ENCODE results near the gene NEURL1B.
"Not testable (repeated sequence)": the region's sequence is repeated elsewhere in the genome, so short reads cannot be mapped to it uniquely, and the experiment has no call there.

The NEURL1B gene

GRCh38 chr5:172635038-172635437, 6.0 kb upstream of the NEURL1B start:
- DNase-seq: no peak

DNA sequence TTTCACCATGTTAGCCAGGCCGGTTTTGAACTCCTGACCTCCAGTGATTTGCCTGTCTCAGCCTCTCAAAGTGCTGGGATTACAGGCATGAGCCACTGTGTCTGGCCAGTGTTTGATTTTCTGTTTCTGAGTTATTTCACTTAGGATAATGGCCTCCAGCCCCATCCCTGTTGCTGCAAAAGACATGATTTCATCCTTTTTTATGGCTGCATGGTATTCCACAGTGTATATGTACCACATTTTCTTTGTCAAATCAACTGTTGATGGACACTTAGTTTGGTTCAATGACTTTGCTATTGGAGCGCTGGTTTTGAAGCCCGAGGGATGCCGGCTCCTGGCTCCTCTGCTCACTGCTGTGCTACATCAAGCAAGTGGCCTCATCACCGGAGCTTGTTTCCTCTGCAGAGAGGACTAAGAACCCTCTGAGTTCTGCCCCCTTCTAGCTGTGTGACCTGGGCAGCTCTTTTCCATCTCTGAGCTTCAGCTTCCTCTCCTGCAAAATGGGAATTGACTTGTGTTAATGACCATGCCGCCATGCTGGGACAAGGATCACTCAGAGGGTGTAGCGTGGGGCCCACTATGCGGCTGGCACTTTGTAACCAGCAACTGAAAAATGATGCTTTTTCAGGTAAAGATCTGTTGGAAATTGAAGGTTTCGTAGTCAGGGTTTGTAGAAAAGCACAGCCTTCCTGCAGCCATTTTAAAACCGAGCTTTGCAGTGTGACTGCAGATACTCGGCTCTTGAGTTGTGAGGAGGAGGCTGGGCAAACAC, 4.6 kb upstream of the NEURL1B start:
- no peak for DNase-seq

DNA sequence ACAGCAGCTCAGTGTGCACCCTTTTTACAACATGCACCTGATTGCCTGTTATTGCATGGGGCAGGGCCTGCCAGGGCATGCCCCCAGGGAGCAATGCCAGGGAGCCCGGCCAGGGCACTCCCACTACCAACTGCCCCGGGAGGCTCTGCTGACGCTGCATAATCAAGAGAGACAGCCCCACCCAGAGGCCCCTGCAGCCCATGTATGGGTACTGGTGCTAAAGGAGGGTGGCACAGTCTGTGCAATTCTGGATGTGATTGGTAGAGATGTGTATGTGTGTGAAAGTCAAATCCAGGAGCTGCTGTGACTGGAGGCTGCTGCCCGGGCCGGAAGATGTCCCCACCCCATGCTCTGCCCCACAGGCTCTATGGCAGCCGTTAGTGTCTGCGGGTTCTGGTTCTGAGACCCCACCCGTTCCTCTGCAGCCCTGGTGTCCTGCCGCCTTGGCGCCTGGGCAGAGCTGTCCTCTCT, 3.9 kb upstream of the NEURL1B start:
- DNase-seq: no peak

- DNase-seq: no peak
These were observed 3.3 kb upstream of the NEURL1B start for GRCh38 chr5:172637740-172638139.

DNA sequence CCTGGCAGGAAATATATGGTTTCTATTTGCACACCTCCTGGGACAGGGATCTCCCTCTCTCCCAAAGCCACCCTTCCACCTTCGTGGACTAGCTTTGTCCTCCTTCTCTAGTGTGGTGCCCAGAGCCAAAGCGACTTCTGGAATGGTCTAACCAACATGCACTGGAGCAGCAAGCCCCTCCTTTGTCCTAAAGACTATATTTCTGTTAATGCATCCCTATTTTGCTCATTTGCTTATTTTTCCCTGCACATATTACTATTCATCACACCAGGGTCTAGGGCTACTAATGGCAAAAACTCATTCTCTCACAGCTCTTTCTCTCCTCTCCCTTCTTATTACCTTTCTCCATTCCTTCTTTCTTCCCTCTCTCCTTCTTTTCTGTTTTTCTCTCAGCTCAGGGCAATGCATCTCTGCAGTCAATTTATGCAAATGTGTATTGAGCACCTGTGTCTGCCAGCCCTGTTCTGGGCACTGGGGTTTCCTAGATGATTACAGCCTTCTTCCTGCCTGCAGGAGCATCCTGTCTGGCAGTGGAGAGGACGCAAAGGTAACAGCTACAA, 2.8 kb upstream of the NEURL1B start:
- DNase-seq: no peak

DNA sequence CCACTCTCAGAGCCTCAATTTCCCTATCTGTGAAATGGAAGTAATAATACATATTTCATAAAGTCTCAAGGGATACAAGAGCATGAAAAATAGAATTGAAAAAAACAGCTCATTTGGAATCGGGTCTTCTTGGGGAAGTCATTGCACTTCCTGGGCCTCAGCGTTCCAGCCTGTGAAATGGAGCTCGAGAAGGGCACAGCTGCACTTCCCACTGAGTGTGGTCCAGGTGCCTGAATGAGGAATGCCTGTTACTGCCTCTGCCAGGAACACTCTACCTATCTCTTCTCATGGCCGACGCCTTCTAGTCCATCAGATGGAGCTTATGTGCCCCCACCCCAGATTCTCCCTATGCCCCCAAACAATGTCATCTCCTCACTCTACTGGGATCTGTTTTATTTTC, 924 bp upstream of the NEURL1B start:
- no peak for DNase-seq

- DNase-seq: no peak
These were observed 442 bp downstream of the NEURL1B start for GRCh38 chr5:172641359-172642050.

- DNase-seq: no peak
These were observed 967 bp downstream of the NEURL1B start for GRCh38 chr5:172642051-172642409.

DNA sequence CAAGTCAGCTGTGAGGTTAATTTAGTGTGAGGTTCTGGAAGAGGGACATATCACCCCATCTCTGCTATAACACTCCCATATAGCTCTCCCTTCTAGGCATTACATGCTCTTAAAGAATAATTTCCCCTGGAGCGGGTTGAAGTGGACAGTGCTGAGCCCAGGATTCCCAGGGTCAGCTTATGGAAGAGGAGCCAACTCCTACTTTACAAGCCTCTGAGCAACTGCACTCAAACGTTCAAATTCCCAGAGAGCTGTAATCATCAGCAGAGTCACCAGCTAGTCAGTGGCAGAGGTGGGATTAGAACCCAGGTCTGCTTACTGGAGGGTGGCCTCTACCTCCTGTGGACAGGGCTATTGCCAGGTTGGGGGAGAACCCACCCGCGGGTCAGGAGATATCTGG, 1.4 kb downstream of the NEURL1B start:
- DNase-seq: no peak

- no peak for DNase-seq
These were observed 2.1 kb downstream of the NEURL1B start for GRCh38 chr5:172642926-172643871.

- DNase-seq: no peak
These were observed 3.2 kb downstream of the NEURL1B start for GRCh38 chr5:172644266-172644665.

DNA sequence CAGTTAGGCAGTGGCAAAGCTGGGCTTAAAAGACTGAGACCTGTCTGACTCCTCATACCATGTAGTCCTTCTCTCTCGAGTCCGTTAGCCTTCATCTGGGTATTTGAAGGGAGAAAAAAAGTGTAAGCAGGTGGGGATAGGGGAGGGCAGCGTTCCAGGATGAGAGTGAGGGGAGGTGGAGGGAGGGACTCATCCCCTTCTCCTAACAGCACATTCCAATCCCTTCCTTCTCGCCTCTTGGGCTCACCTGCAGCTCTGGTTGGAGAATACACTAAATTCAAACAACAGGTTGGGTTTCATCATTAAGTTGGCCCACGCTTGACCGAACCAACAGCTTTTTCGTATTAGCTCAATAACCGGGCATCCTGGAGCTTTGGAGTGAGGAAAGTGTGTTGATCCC, 3.6 kb downstream of the NEURL1B start:
- DNase-seq: no peak

GRCh38 chr5:172645271-172646055, 4.4 kb downstream of the NEURL1B start:
- no peak for DNase-seq

DNA sequence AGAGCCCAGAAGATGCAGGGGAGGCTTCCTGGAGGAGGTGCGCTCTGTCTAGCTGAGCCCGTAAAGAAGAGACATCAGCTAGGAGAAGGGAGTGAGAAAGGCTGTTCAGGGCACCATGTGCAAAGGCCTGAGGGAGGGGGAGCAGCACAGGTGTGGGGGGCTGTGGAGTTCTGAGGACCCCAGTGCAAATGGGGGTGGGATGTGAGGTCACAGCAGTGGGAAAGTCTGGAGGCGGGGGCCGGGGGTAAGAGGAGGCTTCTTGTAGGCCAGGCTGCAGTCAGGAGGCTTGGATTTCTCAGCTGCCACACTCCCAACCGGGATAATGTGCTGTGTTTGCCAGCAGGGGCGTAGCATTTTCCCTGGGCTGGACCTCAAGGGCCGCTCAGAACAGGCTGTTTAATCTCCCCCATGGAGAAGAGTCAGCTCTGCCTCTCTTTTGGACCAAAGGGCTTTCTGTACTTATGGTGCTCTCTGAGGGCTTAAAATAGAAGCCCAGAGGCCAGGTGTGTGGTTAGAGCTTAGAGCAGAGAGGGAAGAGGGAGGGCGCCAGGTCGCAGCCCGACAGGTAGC, 5.7 kb downstream of the NEURL1B start:
- no peak for DNase-seq

DNA sequence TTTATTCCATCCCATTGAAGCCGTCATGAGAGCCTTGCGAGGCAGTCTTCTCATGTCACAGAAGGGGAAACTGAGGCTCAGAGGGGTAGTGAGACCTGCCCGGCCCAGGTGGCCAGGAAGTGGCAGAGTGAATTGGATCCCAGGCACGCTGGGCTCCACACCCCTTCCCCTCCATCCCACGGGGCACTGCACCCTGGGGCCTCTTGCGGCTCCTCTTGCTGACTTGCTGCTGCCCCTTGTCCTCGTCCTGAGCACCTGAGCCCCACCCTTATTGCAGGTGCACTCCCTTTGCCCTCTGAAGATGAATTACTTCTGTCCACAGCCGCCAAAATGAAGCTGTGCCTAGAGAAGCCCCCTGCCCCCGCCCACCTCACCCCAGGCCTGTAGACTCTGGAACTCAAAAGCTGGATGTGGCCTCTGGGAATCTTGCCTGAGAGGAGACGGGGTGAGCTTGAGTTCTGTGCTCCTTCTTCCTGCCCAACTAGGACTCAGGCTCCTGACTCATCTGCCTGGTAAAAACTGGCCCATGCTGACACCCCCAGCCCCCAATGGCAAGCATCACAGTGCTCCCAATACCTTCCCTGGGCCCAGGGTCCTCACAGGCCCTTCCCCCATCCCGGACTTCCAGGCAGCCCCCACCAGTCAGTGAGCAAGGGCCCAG, 6.4 kb downstream of the NEURL1B start:
- DNase-seq: no peak

DNA sequence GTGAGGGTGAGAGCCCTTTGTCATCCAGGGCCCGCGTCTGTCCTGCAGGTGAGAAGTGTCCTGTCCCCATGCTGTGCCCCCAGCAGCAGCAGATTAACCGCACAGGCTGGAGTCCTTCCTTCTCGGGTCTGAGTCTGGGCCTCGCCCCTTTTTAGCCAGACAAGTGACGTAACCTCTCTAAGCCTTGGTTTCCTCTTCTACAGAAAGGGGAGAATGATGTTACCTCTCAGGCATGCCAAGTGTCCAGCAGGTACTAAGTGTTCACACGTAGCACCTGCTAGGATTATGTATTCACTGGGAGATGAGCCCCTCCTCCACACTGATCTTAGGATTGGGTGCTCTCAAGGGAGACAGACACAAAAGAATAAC, 6.9 kb downstream of the NEURL1B start:
- DNase-seq: no peak

- DNase-seq: no peak
These were observed 7.7 kb downstream of the NEURL1B start for GRCh38 chr5:172648755-172649154.

DNA sequence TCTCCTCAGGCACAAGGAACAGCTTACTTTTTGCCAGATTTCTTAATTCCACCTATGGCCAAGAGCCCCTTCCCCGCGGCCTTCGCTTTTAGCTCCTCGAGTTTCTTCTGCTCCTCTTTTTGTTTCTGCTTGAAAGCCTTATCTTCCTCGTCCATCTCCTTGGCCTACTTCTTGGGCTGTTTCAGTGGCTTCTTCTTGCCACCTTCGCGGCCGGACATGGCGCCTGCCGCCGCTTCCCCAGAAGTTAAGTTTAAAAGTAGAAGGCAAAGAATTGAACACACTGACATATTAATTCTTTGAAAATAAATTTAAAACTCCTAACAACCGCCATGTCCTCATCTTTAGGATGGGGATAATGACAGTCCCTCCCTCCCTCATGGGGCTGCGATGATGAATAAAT, 15.4 kb downstream of the NEURL1B start:
- DNase-seq: not testable (repeated sequence)

DNA sequence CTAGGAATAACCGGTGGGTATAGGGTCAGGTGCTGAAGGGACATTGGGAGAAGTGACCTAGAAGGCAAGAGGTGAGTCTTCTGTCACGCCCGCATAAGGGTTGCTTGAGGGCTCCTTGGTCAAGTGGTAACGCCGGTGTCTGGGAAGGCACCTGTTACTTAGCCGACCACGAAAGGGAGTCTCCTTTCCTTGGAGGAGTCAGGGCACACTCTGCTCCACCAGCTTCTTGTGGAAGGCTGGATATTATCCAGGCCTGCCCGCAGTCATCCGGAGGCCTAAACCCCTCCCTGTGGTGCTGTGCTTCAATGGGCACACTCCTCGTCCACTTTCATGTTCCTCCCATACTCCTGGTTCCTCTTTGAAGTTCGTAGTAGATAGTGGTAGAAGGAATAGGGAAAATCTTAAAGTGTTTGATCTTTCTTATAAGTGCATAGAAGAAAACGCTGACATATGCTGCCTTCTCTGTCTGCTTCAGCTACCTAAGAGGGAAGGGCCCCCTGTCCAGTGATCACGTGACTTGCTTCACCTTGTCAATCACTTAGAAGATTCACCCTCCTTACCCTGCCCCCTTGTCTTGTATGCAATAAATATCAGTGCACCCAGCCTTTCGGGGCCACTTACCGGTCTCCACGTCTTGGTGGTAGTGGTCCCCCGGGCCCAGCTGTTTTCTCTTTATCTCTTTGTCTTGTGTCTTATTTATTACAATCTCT, 16.6 kb downstream of the NEURL1B start:
- DNase-seq: not testable (repeated sequence)

GRCh38 chr5:172658391-172658790, 17.3 kb downstream of the NEURL1B start:
- no peak for DNase-seq
